Stimulated activated naive B cell treated with anti-CD40 and anti-IgM and Interleukin-4, amounts not matched to agents 10 μg/mL and 1 μg/mL and 100 μg/mL, for 72 hours (primary cell): ENCODE measurements around the gene RER1.

ENCODE experiments used
- ATAC-seq, 2 donors: fragments of 150-1000 bp; cut with Tn5 transposase; replicated peaks; 2 replicates each; pipeline ENCODE4 v1.10.0; 2021; ENCODE audit warnings: moderate library complexity in 1 of 2
- DNase-seq: peaks from one replicate; pipeline ENCODE4 v3.0.0; 2021
- H3K27ac Mint-ChIP-seq: one replicate; pipeline ENCODE4 v1.8.0; 2022; ENCODE audit warnings: mild to moderate bottlenecking, mixed read lengths
- H3K27me3 Mint-ChIP-seq, 2 donors: one replicate each; pipeline ENCODE4 v1.8.0; 2022; ENCODE audit warnings: mixed read lengths in 2 of 2
- H3K36me3 Mint-ChIP-seq, 2 donors: one replicate each; pipeline ENCODE4 v1.8.0; 2022; ENCODE audit warnings: mixed read lengths in 2 of 2, mild to moderate bottlenecking in 1 of 2
- H3K4me1 Mint-ChIP-seq, 2 donors: one replicate each; pipeline ENCODE4 v1.8.0; 2022; ENCODE audit warnings: mixed read lengths in 2 of 2, mild to moderate bottlenecking in 1 of 2
- H3K4me3 Mint-ChIP-seq, 2 donors: one replicate each; pipeline ENCODE4 v1.8.0; 2022; ENCODE audit warnings: mild to moderate bottlenecking in 2 of 2, mixed read lengths in 2 of 2, moderate library complexity in 1 of 2
- H3K9me3 Mint-ChIP-seq, 2 donors: one replicate each; pipeline ENCODE4 v1.8.0; 2022; ENCODE audit warnings: mixed read lengths in 2 of 2, mild to moderate bottlenecking in 1 of 2

Gene RER1

GRCh38 chr1:2412395-2412772 is 20.7 kb downstream of the RER1 start, which contains the start of gene PEX10:
Gene PEX10, minus strand, starts transcription at chr1:2412564. Its CDS starts 62 bp downstream, at chr1:2412502.
- peaks cover 0 to 9% of the 10 kb centered on the region in 2 donors for H3K27me3 Mint-ChIP-seq
- DNase-seq: peak; percentile 99
- H3K36me3 Mint-ChIP-seq: peaks cover 16 to 19% of the 10 kb centered on the region in 2 donors
- H3K4me1 Mint-ChIP-seq: peaks cover 26 to 71% of the 10 kb centered on the region in 2 donors
- peak within 1 kb of the TSS; percentile 91 to 92 for H3K4me3 Mint-ChIP-seq
- H3K27ac Mint-ChIP-seq: peak within 1 kb of the TSS; percentile 96
- no peaks in the 10 kb centered on the region for H3K9me3 Mint-ChIP-seq
- peak; percentile 89 to 93 for ATAC-seq

- Mint-ChIP-seq H3K27ac (peak overlapping the region; percentile 71), H3K4me1 (peaks cover 22 to 67% of the 10 kb centered on the region in 2 donors), H3K36me3 (peaks cover 12 to 14% of the 10 kb centered on the region in 2 donors), H3K4me3 (peak overlapping the region; percentile 91 to 92), H3K27me3 (peaks cover 0 to 9% of the 10 kb centered on the region in 2 donors), H3K9me3 (no peaks in the 10 kb centered on the region)
- DNase-seq: peak; percentile 55
- peak; percentile 45 to 48 for ATAC-seq
Observed at GRCh38 chr1:2412773-2413494, 21.3 kb downstream of the RER1 start.

DNA sequence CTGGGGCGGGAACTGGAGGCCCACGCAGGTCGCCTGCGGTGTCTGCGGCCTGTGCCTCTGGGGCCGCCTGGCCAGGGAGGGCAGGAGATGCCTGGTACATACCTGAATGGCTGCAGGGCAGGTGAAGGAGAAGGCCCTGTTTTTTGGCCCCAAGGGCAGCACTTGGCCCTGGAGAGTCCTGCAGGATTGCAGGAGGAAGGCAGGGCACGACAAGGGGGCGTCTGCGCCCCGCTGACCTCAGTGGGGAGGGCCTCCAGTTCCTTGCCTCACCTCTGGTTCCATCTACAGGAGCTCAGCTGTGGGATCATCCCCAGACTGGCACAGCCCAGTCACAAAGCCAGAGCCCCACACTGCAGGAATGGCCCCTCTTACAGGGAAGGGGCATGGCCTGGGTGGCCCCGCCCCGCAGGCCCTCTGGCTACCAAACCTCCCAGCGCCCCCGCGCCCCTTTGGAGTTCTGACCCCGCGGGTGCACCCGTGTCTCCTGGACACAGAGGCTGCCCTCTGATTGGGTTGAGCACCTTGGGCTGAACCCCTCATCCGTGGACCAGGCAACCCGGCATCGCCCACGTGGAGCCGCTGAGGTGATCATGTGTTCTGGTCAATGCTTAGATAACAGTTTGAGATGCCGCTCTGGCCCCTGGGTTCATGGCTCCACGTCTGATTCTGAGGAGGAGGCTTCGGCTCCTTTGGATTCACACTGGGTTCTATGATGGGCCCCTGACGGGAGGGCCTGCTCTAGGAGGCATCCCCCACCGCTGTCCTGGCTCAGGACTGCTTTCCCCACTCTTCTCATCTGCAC is 22.1 kb downstream of the RER1 start:
- peaks cover 22 to 67% of the 10 kb centered on the region in 2 donors for H3K4me1 Mint-ChIP-seq
- H3K4me3 Mint-ChIP-seq: peak overlapping the region; percentile 91 to 92
- ATAC-seq (no peak), DNase-seq (no peak)
- peaks cover 0 to 9% of the 10 kb centered on the region in 2 donors for H3K27me3 Mint-ChIP-seq
- H3K27ac Mint-ChIP-seq: peak overlapping the region; percentile 88
- peaks cover 12 to 14% of the 10 kb centered on the region in 2 donors for H3K36me3 Mint-ChIP-seq
- no peaks in the 10 kb centered on the region for H3K9me3 Mint-ChIP-seq

DNA sequence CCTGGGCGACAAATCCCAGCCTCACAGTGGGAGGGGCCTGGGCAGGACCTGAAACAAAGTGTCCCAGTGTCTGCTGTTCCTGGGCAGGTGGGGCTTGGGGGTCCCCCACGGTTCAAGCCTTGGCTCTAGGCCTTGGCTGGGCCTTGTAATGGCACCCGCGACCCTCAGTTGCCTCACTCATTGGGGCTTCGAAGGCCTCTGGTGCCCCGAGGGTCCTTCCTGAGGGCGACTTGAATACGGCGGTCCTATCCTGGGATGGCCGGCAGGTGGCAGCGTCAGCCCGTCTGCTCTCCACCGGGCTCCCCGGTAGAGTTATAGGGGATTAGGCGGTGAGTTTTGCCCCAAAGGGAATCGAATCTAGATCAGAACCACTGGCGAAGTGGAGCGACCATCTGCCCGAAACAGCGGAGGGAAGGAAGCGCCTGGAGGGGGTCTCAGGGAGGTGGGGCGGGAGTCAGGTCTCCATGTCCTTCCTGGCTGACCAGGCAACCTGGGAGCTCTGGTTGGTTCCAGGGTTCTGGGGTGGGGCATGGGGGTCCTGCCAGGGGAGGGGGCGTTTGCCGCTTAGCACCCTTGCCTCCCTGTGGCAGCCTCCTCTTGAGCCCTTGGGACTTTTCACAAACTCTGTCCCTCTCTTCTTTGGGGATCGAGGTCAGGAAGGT is 22.8 kb downstream of the RER1 start:
- peak; percentile 17 to 27 for ATAC-seq
- Mint-ChIP-seq H3K27me3 (peaks cover 4 to 14% of the 10 kb centered on the region in 2 donors), H3K9me3 (no peaks in the 10 kb centered on the region), H3K36me3 (peaks cover 6 to 7% of the 10 kb centered on the region in 2 donors), H3K4me3 (peak overlapping the region; percentile 91 to 92), H3K4me1 (peaks cover 25 to 60% of the 10 kb centered on the region in 2 donors), H3K27ac (peak overlapping the region; percentile 88)
- peak; percentile 70 for DNase-seq

- Mint-ChIP-seq H3K27ac (peak overlapping the region; percentile 62), H3K4me1 (peaks cover 25 to 52% of the 10 kb centered on the region in 2 donors), H3K9me3 (no peaks in the 10 kb centered on the region), H3K36me3 (peaks cover 3 to 4% of the 10 kb centered on the region in 2 donors), H3K27me3 (peaks cover 10 to 14% of the 10 kb centered on the region in 2 donors), H3K4me3 (peak overlapping the region; percentile 69 to 73)
- no peak for ATAC-seq
- no peak for DNase-seq
Observed at GRCh38 chr1:2415337-2415736, 23.7 kb downstream of the RER1 start.

DNA sequence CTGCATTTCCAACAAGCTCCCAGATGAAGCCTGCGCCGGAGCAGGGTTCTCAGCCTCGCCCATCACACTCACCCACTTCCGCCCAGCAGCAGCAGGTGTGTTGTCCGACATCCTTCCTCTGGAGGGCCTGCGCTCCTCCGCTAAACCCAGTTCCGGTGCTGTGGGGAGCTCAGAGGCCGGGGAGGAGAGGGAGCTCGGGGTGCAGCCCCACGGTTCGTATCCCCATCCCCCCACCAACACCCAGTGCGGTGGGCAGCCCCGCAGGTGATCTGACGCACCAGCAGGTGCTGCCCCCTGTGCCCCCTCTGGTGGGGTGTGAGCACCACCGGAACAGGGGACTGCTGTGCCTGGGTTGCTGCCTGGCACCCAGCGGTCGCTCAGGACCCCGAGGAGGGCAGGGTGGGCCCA is 24.2 kb downstream of the RER1 start:
- no peaks in the 10 kb centered on the region for H3K9me3 Mint-ChIP-seq
- DNase-seq: no peak
- H3K27ac Mint-ChIP-seq: peak overlapping the region; percentile 62
- H3K4me1 Mint-ChIP-seq: peaks cover 25 to 48% of the 10 kb centered on the region in 2 donors
- ATAC-seq: no peak
- peak overlapping the region; percentile 69 to 73 for H3K4me3 Mint-ChIP-seq
- H3K36me3 Mint-ChIP-seq: peaks cover 0 to 4% of the 10 kb centered on the region in 2 donors
- H3K27me3 Mint-ChIP-seq: peaks cover 11 to 14% of the 10 kb centered on the region in 2 donors

DNA sequence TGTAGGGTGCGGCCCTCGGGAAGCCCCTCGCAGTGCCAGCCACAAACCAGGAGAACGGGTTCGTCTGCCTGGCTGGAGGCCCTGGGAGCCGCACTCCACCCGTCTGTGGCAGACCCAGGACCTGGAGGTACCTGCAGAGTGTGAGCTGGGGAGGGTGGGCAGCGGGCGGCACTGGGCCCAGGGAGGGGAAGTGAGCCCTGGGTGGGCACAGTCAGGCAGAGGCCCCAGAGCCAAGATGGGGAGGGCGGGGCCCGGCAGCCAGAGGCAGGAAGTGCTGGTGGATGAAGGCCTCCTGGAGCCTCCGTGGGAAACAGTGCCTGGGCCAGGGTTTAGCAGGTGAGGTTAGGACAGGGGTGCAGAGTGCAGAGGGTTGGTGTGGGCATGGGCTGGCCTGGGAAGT is 24.8 kb downstream of the RER1 start:
- Mint-ChIP-seq H3K9me3 (no peaks in the 10 kb centered on the region), H3K4me1 (peaks cover 23 to 42% of the 10 kb centered on the region in 2 donors)

DNA sequence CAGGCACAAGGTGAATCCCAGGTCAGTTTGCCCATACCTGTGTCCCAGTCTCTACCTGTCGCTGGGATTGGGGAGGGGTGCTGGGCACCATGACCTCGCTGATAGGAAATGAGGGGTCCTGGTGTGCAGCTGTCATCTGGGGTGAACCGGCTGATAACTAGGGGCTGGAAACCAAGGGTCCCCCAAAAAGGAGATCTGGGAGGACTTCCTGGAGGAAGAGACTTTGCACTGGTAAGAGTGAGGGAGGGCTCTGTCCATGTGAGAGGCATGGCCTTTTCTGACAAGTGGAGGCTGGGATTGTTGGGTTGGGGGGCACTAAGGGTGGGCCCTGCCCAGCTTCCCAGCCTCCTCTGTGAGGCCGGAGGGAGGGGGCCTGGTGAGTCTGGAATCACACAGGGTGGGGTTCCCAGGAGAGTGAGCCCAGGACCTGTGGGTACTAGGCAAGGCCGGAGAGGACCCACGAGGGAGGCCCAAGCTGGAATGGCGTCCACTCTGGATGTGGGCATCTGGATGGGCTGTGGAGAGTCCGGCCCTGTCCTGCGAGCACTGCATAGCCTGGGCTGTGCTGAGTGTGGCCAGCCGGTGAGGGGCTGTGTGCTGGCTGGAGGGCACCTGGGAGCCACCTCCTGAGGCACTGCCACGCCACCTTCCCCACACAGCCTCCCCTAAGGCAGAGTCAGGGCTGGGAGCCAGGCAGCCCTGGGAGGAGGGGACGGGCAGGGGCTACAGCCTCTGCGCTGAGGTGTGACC is 25.6 kb downstream of the RER1 start:
- no peak overlapping the region for H3K4me3 Mint-ChIP-seq
- H3K36me3 Mint-ChIP-seq: peaks cover 0 to 1% of the 10 kb centered on the region in 2 donors
- H3K4me1 Mint-ChIP-seq: peaks cover 21 to 38% of the 10 kb centered on the region in 2 donors
- ATAC-seq (no peak), DNase-seq (no peak)
- peaks cover 11 to 14% of the 10 kb centered on the region in 2 donors for H3K27me3 Mint-ChIP-seq
- H3K27ac Mint-ChIP-seq: no peak overlapping the region
- H3K9me3 Mint-ChIP-seq: no peaks in the 10 kb centered on the region

More for the DNA sequence above, 24.8 kb downstream of the RER1 start:
- peak overlapping the region; percentile 60 for H3K27ac Mint-ChIP-seq
- DNase-seq: no peak
- H3K27me3 Mint-ChIP-seq: peaks cover 11 to 14% of the 10 kb centered on the region in 2 donors
- no peak for ATAC-seq
- H3K4me3 Mint-ChIP-seq: peak overlapping the region; percentile 30 to 69
- H3K36me3 Mint-ChIP-seq: peaks cover 0 to 4% of the 10 kb centered on the region in 2 donors

GRCh38 chr1:2417833-2418225 is 26.2 kb downstream of the RER1 start:
- Mint-ChIP-seq H3K4me1 (peaks cover 21 to 38% of the 10 kb centered on the region in 2 donors), H3K9me3 (no peaks in the 10 kb centered on the region), H3K27ac (no peak overlapping the region), H3K4me3 (no peak overlapping the region), H3K36me3 (no peaks in the 10 kb centered on the region), H3K27me3 (peaks cover 11 to 14% of the 10 kb centered on the region in 2 donors)
- ATAC-seq (no peak), DNase-seq (no peak)

- Mint-ChIP-seq H3K36me3 (no peaks in the 10 kb centered on the region), H3K4me1 (peaks cover 18 to 34% of the 10 kb centered on the region in 2 donors), H3K27me3 (peaks cover 11 to 14% of the 10 kb centered on the region in 2 donors), H3K27ac (peak overlapping the region; percentile 25), H3K4me3 (no peak overlapping the region), H3K9me3 (peaks cover 0 to 4% of the 10 kb centered on the region in 2 donors)
- no peak for DNase-seq
- no peak for ATAC-seq
Observed at GRCh38 chr1:2418791-2419320, 27.2 kb downstream of the RER1 start.

- H3K4me3 Mint-ChIP-seq: no peak overlapping the region
- H3K9me3 Mint-ChIP-seq: peaks cover 0 to 4% of the 10 kb centered on the region in 2 donors
- H3K27me3 Mint-ChIP-seq: peaks cover 11 to 14% of the 10 kb centered on the region in 2 donors
- H3K27ac Mint-ChIP-seq: peak overlapping the region; percentile 25
- H3K36me3 Mint-ChIP-seq: no peaks in the 10 kb centered on the region
- peaks cover 13 to 29% of the 10 kb centered on the region in 2 donors for H3K4me1 Mint-ChIP-seq
- ATAC-seq: no peak
- no peak for DNase-seq
Observed at GRCh38 chr1:2419416-2419815, 27.8 kb downstream of the RER1 start.

DNA sequence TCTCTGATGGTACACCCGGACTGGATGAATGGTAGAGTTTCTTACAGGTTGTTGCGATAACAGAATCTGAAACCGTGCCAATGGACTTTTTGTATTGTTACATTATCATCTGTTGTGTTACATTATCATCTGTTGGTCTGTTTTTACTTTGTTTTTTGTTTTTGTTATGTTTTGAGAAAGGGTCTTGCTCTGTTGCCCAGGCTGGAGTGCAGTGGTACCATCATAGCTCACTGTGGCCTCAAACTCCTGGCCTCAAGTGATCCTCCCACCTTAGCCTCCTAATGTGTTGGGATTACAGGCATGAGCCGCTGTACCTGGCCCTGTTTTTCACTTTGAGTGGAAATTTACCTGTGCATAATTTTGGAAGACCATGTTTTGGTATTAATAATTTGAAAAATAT is 30.9 kb downstream of the RER1 start:
- peaks cover 0 to 4% of the 10 kb centered on the region in 2 donors for H3K9me3 Mint-ChIP-seq
- DNase-seq (no peak), ATAC-seq (no peak)
- peaks cover 6 to 11% of the 10 kb centered on the region in 2 donors for H3K27me3 Mint-ChIP-seq
- H3K4me3 Mint-ChIP-seq: no peak overlapping the region
- H3K36me3 Mint-ChIP-seq: no peaks in the 10 kb centered on the region
- H3K4me1 Mint-ChIP-seq: peaks cover 0 to 3% of the 10 kb centered on the region in 2 donors
- H3K27ac Mint-ChIP-seq: no peak overlapping the region

GRCh38 chr1:2425892-2426291 is 34.3 kb downstream of the RER1 start:
- Mint-ChIP-seq H3K27ac (no peak overlapping the region), H3K36me3 (peaks cover 5 to 9% of the 10 kb centered on the region in 2 donors), H3K27me3 (peaks cover 16 to 20% of the 10 kb centered on the region in 2 donors), H3K4me1 (no peaks in the 10 kb centered on the region), H3K4me3 (no peak overlapping the region), H3K9me3 (peaks cover 9 to 14% of the 10 kb centered on the region in 2 donors)
- ATAC-seq (no peak), DNase-seq (no peak)
